ENCODE measurements around the gene C5orf34.

DNA sequence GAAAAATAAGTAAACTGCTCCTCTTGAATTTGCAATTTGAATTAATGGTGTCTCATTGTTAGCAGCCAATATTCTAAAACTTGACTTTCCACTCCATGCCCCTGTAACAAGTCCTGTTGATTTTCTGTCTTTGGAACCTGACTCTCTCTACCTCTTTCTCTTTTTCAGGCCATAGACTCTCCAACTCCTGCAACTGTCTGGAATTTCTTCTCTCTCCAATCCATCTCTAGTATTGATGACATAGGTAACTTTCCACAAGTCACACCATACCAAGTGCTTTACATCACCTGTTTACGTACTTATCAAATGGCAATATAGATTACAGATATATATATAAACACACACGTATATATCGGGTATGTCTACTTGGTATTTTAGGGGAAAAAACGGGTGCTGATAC is 923 bp downstream of the C5orf34 start:
- TF ChIP-seq CTCF (IDR thresholded peaks at IDR 0.05; ENCODE audit: low read length) (no peak), EZH2 (optimal IDR thresholded peaks at IDR 0.05; ENCODE audit: low read depth, low read length) (no peak), EZH2phosphoT487 (IDR thresholded peaks at IDR 0.05; ENCODE audit: low read length) (no peak)
